LNCaP clone FGC (cell line): Measurements from ENCODE around the gene SRP19.
A peak's percentile ranks its signal among the peaks of the same experiment; 100 is the strongest.

Source experiments
- DNase-seq: peaks from one replicate; pipeline ENCODE4 v3.0.0-alpha.2; 2011; ENCODE audit warnings: low read depth
- H3K4me3 ChIP-seq: 2 replicates; pipeline ENCODE4 v1.5.1; 2011; ENCODE audit warnings: mild to moderate bottlenecking, low read depth, low read length, control low read depth
- TF ChIP-seq, protein P1 (sequence below): IDR thresholded peaks from 2 replicates; pipeline ENCODE4 v1.5.1; 2012; ENCODE audit warnings: mild to moderate bottlenecking; ENCODE audit not compliant: control insufficient read depth, insufficient read depth; ENCODE audit errors: extremely low read depth

The SRP19 gene

GRCh38 chr5:112906637-112907036 is 45.5 kb downstream of the SRP19 start:
- DNase-seq, result no peak
- TF ChIP-seq, protein P1, sequence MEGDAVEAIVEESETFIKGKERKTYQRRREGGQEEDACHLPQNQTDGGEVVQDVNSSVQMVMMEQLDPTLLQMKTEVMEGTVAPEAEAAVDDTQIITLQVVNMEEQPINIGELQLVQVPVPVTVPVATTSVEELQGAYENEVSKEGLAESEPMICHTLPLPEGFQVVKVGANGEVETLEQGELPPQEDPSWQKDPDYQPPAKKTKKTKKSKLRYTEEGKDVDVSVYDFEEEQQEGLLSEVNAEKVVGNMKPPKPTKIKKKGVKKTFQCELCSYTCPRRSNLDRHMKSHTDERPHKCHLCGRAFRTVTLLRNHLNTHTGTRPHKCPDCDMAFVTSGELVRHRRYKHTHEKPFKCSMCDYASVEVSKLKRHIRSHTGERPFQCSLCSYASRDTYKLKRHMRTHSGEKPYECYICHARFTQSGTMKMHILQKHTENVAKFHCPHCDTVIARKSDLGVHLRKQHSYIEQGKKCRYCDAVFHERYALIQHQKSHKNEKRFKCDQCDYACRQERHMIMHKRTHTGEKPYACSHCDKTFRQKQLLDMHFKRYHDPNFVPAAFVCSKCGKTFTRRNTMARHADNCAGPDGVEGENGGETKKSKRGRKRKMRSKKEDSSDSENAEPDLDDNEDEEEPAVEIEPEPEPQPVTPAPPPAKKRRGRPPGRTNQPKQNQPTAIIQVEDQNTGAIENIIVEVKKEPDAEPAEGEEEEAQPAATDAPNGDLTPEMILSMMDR, result no peak
- H3K4me3 ChIP-seq, result no peak overlapping the region

DNA sequence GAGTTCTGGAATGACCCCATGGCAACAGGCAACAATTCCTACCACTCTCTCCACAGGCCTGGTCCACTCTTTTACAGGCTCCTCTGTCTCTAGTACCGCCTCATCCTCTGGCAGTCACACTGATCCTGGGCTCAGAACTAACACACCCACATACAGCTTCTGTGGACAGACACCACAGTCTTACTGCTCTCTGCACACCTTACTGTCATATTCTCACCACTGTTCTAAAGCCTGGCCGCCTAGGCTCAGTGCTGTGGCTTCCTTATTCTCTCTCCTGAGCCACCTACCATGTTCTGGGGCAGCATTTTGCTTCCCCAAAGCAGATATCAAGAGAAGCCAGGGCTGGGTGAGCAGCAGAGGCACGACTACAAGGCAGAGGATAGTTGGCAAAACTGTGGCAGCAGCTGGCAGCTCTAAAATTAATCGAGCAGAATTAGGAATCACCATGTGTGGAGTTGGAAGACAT is 46.1 kb downstream of the SRP19 start:
- no peak overlapping the region for H3K4me3 ChIP-seq
- DNase-seq, result no peak
- TF ChIP-seq, protein P1, result no peak

- no peak for DNase-seq
- TF ChIP-seq, protein P1, result no peak
- H3K4me3 ChIP-seq, result no peak overlapping the region
Observed at GRCh38 chr5:112908854-112909253, 47.8 kb downstream of the SRP19 start.

DNA sequence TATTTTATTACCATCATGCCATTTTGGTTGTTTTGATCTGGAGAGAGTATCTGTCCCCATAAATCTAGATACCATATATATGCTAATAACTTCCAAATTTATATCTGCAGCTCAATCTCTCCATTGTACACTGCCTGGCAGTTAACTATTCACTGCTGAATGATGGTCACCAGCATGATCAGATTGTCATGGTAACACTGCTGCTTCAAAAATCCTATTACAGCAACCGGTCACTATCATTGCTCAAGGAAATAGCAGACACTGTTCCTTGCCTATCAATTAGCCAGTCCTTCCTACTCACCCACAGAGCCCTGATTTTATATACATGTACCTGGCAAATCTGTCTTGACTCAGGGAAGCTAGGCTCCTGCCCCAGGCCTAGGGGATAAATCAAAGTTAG is 49.4 kb downstream of the SRP19 start:
- TF ChIP-seq, protein P1, result no peak
- no peak for DNase-seq
- H3K4me3 ChIP-seq, result no peak overlapping the region

DNA sequence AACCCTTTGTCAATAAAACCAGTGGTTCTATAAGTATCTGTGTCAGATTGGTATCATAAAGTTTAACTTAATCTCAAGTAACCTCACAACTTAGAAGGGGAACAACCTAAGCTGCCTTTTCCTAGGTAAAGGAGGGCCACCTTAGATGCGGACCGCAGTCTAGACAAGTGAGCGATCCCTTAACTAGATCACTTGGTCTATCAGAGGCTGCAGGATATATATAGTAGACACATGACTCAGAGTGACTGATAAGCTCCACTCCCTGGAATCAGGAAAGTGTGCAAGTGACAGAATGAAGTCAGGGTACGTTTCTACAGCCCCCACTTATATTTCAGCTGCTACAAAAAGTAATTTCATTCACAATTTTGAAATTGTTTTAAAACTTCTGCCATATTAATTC is 53.5 kb downstream of the SRP19 start:
- no peak for DNase-seq
- TF ChIP-seq, protein P1, result no peak

DNA sequence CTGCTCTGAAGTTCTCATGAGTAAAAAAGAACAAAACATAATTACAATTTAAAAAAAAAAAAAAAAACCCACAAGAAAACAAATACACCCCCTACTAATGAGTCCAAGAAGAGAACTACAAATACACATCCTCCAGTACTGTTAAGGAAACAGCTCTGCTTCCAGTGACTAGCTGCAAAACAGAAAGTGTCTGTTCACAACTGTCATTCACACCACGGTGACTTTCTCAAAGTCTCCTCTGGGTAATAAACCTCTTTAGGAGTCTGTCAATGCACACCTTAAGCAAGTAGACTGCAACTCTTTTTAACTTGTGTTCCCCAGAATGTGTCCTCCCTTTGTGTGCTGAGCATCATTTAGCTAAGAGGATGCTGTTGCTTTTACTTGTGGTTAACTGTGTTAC is 54.7 kb downstream of the SRP19 start:
- no peak for DNase-seq
- TF ChIP-seq, protein P1, result no peak
- no peak overlapping the region for H3K4me3 ChIP-seq

More for the DNA sequence above, 53.5 kb downstream of the SRP19 start:
- no peak overlapping the region for H3K4me3 ChIP-seq

- TF ChIP-seq, protein P1, result 0 out of 2 replicates have a peak, but pooled peaks have one; percentile 3
- no peak for DNase-seq
- no peak overlapping the region for H3K4me3 ChIP-seq
Observed at GRCh38 chr5:112917453-112917995, 56.4 kb downstream of the SRP19 start.
